Nephron (organoid): ENCODE results near the gene BABAM1.

Experiments used
- H3K27ac Mint-ChIP-seq, 3 experiments: 2 replicates each; pipeline ENCODE4 v1.8.0; 2020; ENCODE audit warnings: mixed read lengths in 3 of 3, mild to moderate bottlenecking in 2 of 3, moderate library complexity in 1 of 3
- H3K27me3 Mint-ChIP-seq: 2 replicates; pipeline ENCODE4 v1.8.0; 2021; ENCODE audit warnings: low read depth, mild to moderate bottlenecking, moderate library complexity, mixed read lengths
- H3K36me3 Mint-ChIP-seq: 2 replicates; pipeline ENCODE4 v1.8.0; 2020; ENCODE audit warnings: low read depth, mixed read lengths
- H3K4me1 Mint-ChIP-seq: 2 replicates; pipeline ENCODE4 v1.8.0; 2020; ENCODE audit warnings: mixed read lengths
- H3K4me3 Mint-ChIP-seq, 3 experiments: 2 replicates each; pipeline ENCODE4 v1.8.0; 2020; ENCODE audit warnings: mild to moderate bottlenecking in 3 of 3, mixed read lengths in 3 of 3, moderate library complexity in 2 of 3
- H3K9me3 Mint-ChIP-seq: 2 replicates; pipeline ENCODE4 v1.8.0; 2020; ENCODE audit warnings: mixed read lengths
- CTCF ChIP-seq, 3 experiments: fragments of 200-600 bp; sonication (generic); IDR thresholded peaks; one replicate each; pipeline ENCODE4 v1.5.0; 2021; ENCODE audit warnings: antibody characterized with exemption in 3 of 3; ENCODE audit not compliant: unreplicated experiment in 3 of 3

Gene BABAM1

GRCh38 chr19:17235971-17236777, 31.1 kb upstream of the BABAM1 start:
- no peak overlapping the region for H3K27ac Mint-ChIP-seq
- H3K36me3 Mint-ChIP-seq = peaks cover 23% of the 10 kb centered on the region
- peak overlapping the region in 2 of 3 experiments; percentile 30 to 76 for H3K4me3 Mint-ChIP-seq
- peaks cover 14% of the 10 kb centered on the region for H3K4me1 Mint-ChIP-seq
- no peaks in the 10 kb centered on the region for H3K9me3 Mint-ChIP-seq
- no peaks in the 10 kb centered on the region for H3K27me3 Mint-ChIP-seq
- no peak for TF ChIP-seq CTCF (IDR thresholded peaks at IDR 0.05; ENCODE audit: unreplicated experiment in 3 of 3)

- Mint-ChIP-seq H3K9me3 (no peaks in the 10 kb centered on the region), H3K4me3 (peak overlapping the region; percentile 27 to 68 (median 50)), H3K36me3 (peaks cover 21% of the 10 kb centered on the region), H3K27ac (no peak overlapping the region), H3K27me3 (no peaks in the 10 kb centered on the region), H3K4me1 (peaks cover 15% of the 10 kb centered on the region)
- no peak for TF ChIP-seq CTCF (IDR thresholded peaks at IDR 0.05; ENCODE audit: unreplicated experiment in 3 of 3)
Measured at GRCh38 chr19:17236811-17237543, 30.3 kb upstream of the BABAM1 start.

GRCh38 chr19:17237747-17238706, 29.2 kb upstream of the BABAM1 start:
- H3K36me3 Mint-ChIP-seq = peaks cover 16% of the 10 kb centered on the region
- no peaks in the 10 kb centered on the region for H3K9me3 Mint-ChIP-seq
- H3K27me3 Mint-ChIP-seq = no peaks in the 10 kb centered on the region
- H3K4me3 Mint-ChIP-seq = peak overlapping the region; percentile 37 to 68 (median 43)
- H3K27ac Mint-ChIP-seq = no peak overlapping the region
- peaks cover 18% of the 10 kb centered on the region for H3K4me1 Mint-ChIP-seq
- no peak for TF ChIP-seq CTCF (IDR thresholded peaks at IDR 0.05; ENCODE audit: unreplicated experiment in 3 of 3)

- Mint-ChIP-seq H3K36me3 (peaks cover 11% of the 10 kb centered on the region), H3K27me3 (no peaks in the 10 kb centered on the region), H3K4me3 (peak overlapping the region; percentile 41 to 67 (median 46)), H3K27ac (peak overlapping the region; percentile 48 to 89 (median 65)), H3K9me3 (no peaks in the 10 kb centered on the region), H3K4me1 (peaks cover 24% of the 10 kb centered on the region)
- no peak for TF ChIP-seq CTCF (IDR thresholded peaks at IDR 0.05; ENCODE audit: unreplicated experiment in 3 of 3)
Measured at GRCh38 chr19:17240062-17240752, 27.0 kb upstream of the BABAM1 start.

GRCh38 chr19:17240826-17241399, 26.3 kb upstream of the BABAM1 start:
- Mint-ChIP-seq H3K4me1 (peaks cover 24% of the 10 kb centered on the region), H3K9me3 (no peaks in the 10 kb centered on the region), H3K4me3 (peak overlapping the region; percentile 65 to 76 (median 67)), H3K27ac (peak overlapping the region; percentile 48 to 89 (median 65)), H3K36me3 (peaks cover 11% of the 10 kb centered on the region), H3K27me3 (no peaks in the 10 kb centered on the region)
- TF ChIP-seq CTCF (IDR thresholded peaks at IDR 0.05; ENCODE audit: unreplicated experiment in 3 of 3) = no peak
